Adipocyte (in vitro differentiated cells): Measurements from ENCODE around the gene ITPR2.
"Not testable (repeated sequence)": the region's sequence is repeated elsewhere in the genome, so short reads cannot be mapped to it uniquely, and the experiment has no call there.

Experiments used
- DNase-seq: peaks from one replicate; pipeline ENCODE4 v3.0.0-alpha.2; 2015; ENCODE audit warnings: low read depth
- H3K27me3 ChIP-seq: replicated peaks from 2 replicates; pipeline ENCODE4 v1.7.0; 2013; ENCODE audit warnings: mild to moderate bottlenecking, low read length, moderate library complexity; ENCODE audit not compliant: control insufficient read depth, insufficient read depth
- H3K36me3 ChIP-seq: 2 replicates; pipeline ENCODE4 v1.7.0; 2013; ENCODE audit warnings: low read length, mild to moderate bottlenecking, moderate library complexity; ENCODE audit not compliant: control insufficient read depth, insufficient read depth, severe bottlenecking
- H3K4me1 ChIP-seq: 2 replicates; pipeline ENCODE4 v1.7.0; 2013; ENCODE audit warnings: mild to moderate bottlenecking, low read length, moderate library complexity; ENCODE audit not compliant: control insufficient read depth, insufficient read depth
- H3K4me3 ChIP-seq: 2 replicates; pipeline ENCODE4 v1.7.0; 2013; ENCODE audit warnings: mild to moderate bottlenecking, low read length, moderate library complexity
- H3K9ac ChIP-seq: 2 replicates; pipeline ENCODE4 v1.7.0; 2013; ENCODE audit warnings: mild to moderate bottlenecking, low read length, moderate library complexity
- H3K9me3 ChIP-seq: 2 replicates; pipeline ENCODE4 v1.7.0; 2013; ENCODE audit warnings: mild to moderate bottlenecking, low read length, moderate library complexity; ENCODE audit not compliant: control insufficient read depth

Gene ITPR2

DNA sequence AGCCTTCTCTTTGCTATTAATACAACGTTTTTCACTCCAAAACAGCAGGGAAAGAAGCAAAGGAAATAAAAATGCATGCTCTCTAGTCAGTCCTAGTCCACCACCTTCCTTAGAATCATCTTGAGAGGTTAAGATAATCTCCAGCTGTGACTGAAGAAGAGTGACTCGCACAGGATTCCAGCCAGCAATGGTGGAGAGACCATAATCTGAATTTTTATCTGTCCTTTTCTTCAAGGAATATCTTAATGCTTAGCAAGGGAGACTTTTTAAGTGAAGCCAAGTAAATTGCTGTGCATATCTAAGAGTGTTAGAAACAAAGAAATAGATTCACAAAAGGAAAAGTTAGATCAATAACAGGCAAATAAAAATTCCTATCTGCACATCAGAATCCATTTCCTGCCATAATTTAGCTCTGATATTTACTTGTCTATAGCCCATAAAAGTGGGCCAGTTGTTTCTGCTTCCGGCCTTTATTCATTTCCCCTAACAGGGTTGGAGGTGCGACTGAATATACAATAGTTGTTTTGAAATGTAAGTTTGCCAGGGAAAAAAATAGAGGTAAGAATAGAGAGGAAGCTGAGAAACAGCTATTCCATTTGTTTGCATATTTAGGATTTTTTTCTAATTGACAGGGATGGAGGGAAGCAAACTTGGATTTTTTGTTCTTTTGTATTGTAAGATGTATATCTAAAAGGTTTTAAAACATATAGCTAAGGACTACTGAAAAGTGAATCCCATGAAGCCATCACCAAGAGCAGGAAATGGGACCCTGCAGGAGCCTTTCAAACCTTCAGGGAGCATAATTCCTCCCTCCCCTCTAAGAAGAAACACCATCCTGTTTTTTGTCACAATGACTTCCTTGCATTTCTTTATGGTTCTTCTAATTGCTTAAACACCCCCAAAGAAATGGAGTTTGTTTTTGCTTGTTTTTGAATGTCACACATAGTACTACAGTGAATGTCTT lies 154.0 kb downstream of the ITPR2 start:
- Histone ChIP-seq H3K9me3 (peaks cover 8% of the 10 kb centered on the region), H3K4me1 (no peaks in the 10 kb centered on the region), H3K9ac (no peak overlapping the region), H3K4me3 (no peak overlapping the region), H3K27me3 (no peaks in the 10 kb centered on the region), H3K36me3 (peaks cover 34% of the 10 kb centered on the region)
- DNase-seq = peak; percentile 27

DNA sequence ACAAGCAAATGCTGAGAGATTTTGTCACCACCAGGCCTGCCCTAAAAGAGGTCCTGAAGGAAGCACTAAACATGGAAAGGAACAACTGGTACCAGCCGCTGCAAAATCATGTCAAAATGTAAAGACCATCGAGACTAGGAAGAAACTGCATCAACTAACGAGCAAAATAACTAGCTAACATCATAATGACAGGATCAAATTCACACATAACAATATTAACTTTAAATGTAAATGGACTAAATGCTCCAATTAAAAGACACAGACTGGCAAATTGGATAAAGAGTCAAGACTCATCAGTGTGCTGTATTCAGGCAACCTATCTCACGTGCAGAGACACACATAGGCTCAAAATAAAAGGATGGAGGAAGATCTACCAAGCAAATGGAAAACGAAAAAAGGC lies 161.5 kb downstream of the ITPR2 start:
- not testable (repeated sequence) for H3K4me1 ChIP-seq, H3K36me3 ChIP-seq, H3K4me3 ChIP-seq, H3K9ac ChIP-seq, DNase-seq, H3K9me3 ChIP-seq, H3K27me3 ChIP-seq

DNA sequence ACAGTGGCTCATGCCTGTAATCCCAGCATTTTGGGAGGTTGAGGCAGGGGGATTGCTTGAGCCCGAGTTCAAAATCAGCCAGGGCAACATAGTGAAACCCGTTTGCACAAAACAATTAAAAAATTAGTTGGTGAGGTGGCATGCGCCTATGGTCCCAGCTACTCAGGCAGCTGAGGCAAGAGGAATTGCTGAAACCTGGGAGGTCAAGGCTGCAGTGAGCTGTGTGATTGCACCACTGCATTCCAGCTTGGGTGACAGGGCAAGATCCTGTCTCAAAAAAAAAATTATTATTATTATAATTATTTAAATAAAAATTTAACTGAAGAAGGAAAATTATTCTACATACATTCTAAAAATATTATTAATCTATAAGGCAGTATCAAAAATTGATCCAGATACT lies 164.1 kb downstream of the ITPR2 start:
- DNase-seq = peak; percentile 40
- no peaks in the 10 kb centered on the region for H3K27me3 ChIP-seq
- peaks cover 5% of the 10 kb centered on the region for H3K4me1 ChIP-seq
- H3K4me3 ChIP-seq = no peak overlapping the region
- peaks cover 8% of the 10 kb centered on the region for H3K36me3 ChIP-seq
- H3K9ac ChIP-seq = no peak overlapping the region
- H3K9me3 ChIP-seq = no peaks in the 10 kb centered on the region

DNA sequence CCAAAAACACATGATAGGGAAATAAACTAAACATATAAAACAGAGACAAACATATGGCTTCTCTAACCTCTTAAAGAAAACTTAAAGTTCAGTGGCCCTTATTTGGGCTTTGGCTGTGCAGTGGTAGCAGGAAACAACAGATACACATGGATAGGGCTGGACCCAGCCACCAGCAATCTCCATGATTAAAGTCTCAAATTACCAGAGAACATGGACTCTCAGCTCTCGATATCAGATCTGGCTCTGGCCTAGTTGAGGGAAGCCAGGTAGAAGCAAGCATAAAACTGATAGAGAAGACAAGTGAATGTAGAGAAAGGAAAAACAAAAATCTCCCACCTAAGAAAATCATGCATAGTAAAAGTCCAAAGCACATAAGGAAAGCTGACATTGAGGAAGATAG lies 164.8 kb downstream of the ITPR2 start:
- H3K4me1 ChIP-seq = peaks cover 5% of the 10 kb centered on the region
- H3K4me3 ChIP-seq = no peak overlapping the region
- peaks cover 11% of the 10 kb centered on the region for H3K36me3 ChIP-seq
- H3K9me3 ChIP-seq = no peaks in the 10 kb centered on the region
- no peak for DNase-seq
- H3K9ac ChIP-seq = no peak overlapping the region
- H3K27me3 ChIP-seq = no peaks in the 10 kb centered on the region

- H3K36me3 ChIP-seq = peaks cover 14% of the 10 kb centered on the region
- no peak for DNase-seq
- no peak overlapping the region for H3K9ac ChIP-seq
- no peaks in the 10 kb centered on the region for H3K9me3 ChIP-seq
- peaks cover 5% of the 10 kb centered on the region for H3K4me1 ChIP-seq
- no peak overlapping the region for H3K4me3 ChIP-seq
- no peaks in the 10 kb centered on the region for H3K27me3 ChIP-seq
Observed at GRCh38 chr12:26666286-26666685, 166.7 kb downstream of the ITPR2 start.

DNA sequence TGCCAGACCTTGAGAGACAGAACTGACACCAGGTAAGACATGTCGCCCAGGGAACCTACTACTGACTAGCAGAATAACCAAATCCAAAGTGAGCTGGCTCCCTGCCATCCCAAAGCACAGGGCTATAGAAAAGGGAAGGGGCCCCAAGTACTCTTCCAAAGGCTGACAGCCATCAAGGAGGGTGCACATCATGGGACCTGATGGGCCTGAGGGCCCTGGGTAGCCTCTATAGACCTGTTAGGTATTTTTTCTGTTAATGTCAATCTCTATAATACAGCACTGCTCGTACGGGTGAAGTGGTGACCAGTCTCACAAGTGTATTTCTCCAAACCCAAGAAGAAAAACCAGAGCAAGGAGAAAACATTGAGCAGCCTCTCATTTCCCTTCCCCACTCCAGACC lies 171.6 kb downstream of the ITPR2 start:
- no peak overlapping the region for H3K9ac ChIP-seq
- H3K9me3 ChIP-seq = no peaks in the 10 kb centered on the region
- H3K4me1 ChIP-seq = peaks cover 17% of the 10 kb centered on the region
- H3K4me3 ChIP-seq = no peak overlapping the region
- no peak for DNase-seq
- H3K27me3 ChIP-seq = no peaks in the 10 kb centered on the region
- H3K36me3 ChIP-seq = peaks cover 29% of the 10 kb centered on the region

DNA sequence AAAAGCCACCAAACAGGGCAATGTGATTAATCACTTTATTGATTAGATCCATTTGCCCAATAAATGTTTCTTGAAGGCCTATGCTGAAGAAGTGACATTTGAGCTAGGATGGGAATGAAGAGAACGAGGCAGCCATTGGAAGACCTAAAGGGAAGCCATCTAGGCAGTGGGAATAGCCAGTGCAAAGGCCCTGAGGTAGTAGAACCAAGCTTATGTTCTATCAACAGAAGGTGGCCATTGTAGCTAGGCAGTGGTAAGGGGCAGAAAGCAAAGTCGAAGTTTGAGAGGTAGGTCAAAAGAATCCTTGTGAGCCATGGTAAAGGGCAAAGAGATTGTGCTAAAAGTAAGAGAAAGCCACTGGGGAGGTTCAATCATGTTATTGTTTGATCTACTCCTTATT lies 173.1 kb downstream of the ITPR2 start:
- peaks cover 17% of the 10 kb centered on the region for H3K4me1 ChIP-seq
- no peak overlapping the region for H3K4me3 ChIP-seq
- DNase-seq = no peak
- H3K36me3 ChIP-seq = peaks cover 34% of the 10 kb centered on the region
- H3K9me3 ChIP-seq = no peaks in the 10 kb centered on the region
- H3K9ac ChIP-seq = no peak overlapping the region
- H3K27me3 ChIP-seq = no peaks in the 10 kb centered on the region

GRCh38 chr12:26658991-26659390 lies 174.0 kb downstream of the ITPR2 start:
- no peak overlapping the region for H3K9ac ChIP-seq
- H3K4me1 ChIP-seq = peaks cover 17% of the 10 kb centered on the region
- H3K9me3 ChIP-seq = no peaks in the 10 kb centered on the region
- peak; percentile 82 for DNase-seq
- peaks cover 39% of the 10 kb centered on the region for H3K36me3 ChIP-seq
- no peak overlapping the region for H3K4me3 ChIP-seq
- H3K27me3 ChIP-seq = no peaks in the 10 kb centered on the region

DNA sequence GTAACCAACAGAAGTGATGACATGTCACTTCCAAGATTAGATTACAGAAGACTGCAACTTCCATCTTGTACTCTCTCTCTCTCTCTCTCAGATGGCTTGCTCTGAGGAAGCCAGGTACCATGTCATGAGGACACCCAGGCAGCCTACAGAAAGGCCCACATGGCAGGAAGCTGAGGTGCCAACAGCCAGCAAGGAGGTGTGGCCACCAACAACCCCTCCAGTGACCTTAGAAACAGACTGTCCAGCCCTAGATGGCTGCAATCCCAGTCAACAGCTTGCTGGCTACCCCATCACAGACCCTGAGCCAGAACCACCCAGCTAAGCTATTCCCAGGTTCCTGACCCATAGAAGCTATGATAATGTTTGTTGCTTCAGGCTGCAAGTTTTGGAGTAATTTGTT lies 178.4 kb downstream of the ITPR2 start:
- H3K4me3 ChIP-seq = no peak overlapping the region
- H3K4me1 ChIP-seq = peaks cover 13% of the 10 kb centered on the region
- H3K9me3 ChIP-seq = peaks cover 6% of the 10 kb centered on the region
- no peak overlapping the region for H3K9ac ChIP-seq
- no peaks in the 10 kb centered on the region for H3K27me3 ChIP-seq
- no peak for DNase-seq
- peaks cover 48% of the 10 kb centered on the region for H3K36me3 ChIP-seq

- H3K4me3 ChIP-seq = no peak overlapping the region
- DNase-seq = peak; percentile 82
- H3K4me1 ChIP-seq = peaks cover 6% of the 10 kb centered on the region
- H3K9ac ChIP-seq = no peak overlapping the region
- H3K9me3 ChIP-seq = peaks cover 6% of the 10 kb centered on the region
- H3K36me3 ChIP-seq = peaks cover 38% of the 10 kb centered on the region
- H3K27me3 ChIP-seq = no peaks in the 10 kb centered on the region
Observed at GRCh38 chr12:26651566-26652188, 181.3 kb downstream of the ITPR2 start.

- Histone ChIP-seq H3K9me3 (peaks cover 6% of the 10 kb centered on the region), H3K9ac (no peak overlapping the region), H3K4me3 (no peak overlapping the region), H3K4me1 (peaks cover 6% of the 10 kb centered on the region), H3K27me3 (no peaks in the 10 kb centered on the region), H3K36me3 (peaks cover 32% of the 10 kb centered on the region)
- no peak for DNase-seq
Observed at GRCh38 chr12:26651036-26651435, 182.0 kb downstream of the ITPR2 start.
